HepG2 (cell line): ENCODE data around the gene CUL2. TPM values are rescaled to one million over a fixed set of nuclear protein-coding genes. Genes with fewer than 3 reads are reported as not detected.

ENCODE experiments used
- ATRX ChIP-seq: sonication (generic); formaldehyde crosslinking; IDR thresholded peaks from 2 replicates; pipeline ENCODE4 v1.4.0; 2020; ENCODE audit warnings: missing genetic modification reagents, borderline replicate concordance
- CCDC6 ChIP-seq: sonication (generic); formaldehyde crosslinking; IDR thresholded peaks from 2 replicates; pipeline ENCODE4 v1.8.1; 2022; ENCODE audit warnings: mild to moderate bottlenecking, missing genetic modification reagents, moderate library complexity
- CREB1 ChIP-seq, 2 experiments: fragments of 450-650 bp in 1 of 2; IDR thresholded peaks; 2 replicates each; pipeline ENCODE4 v1.6.1; 2016 to 2017; ENCODE audit warnings: control low read depth in 1 of 2, mild to moderate bottlenecking in 1 of 2, missing compliant biosample characterization in 1 of 2, missing genetic modification characterization in 1 of 2
- ESRRA ChIP-seq: sonication (generic); formaldehyde crosslinking; IDR thresholded peaks from 2 replicates; pipeline ENCODE4 v1.5.1; 2020; ENCODE audit warnings: mild to moderate bottlenecking, low read depth, missing genetic modification reagents
- HOXA5 ChIP-seq: sonication (generic); formaldehyde crosslinking; IDR thresholded peaks from 2 replicates; pipeline ENCODE4 v1.4.0; 2020; ENCODE audit warnings: missing genetic modification reagents
- MIER3 ChIP-seq: IDR thresholded peaks from 2 replicates; pipeline ENCODE4 v1.6.1; 2016; ENCODE audit warnings: missing compliant biosample characterization, borderline replicate concordance
- NFATC3 ChIP-seq: sonication (generic); formaldehyde crosslinking; IDR thresholded peaks from 2 replicates; pipeline ENCODE4 v1.5.1; 2020; ENCODE audit warnings: mild to moderate bottlenecking, missing genetic modification reagents
- ONECUT2 ChIP-seq: sonication (generic); formaldehyde crosslinking; IDR thresholded peaks from 2 replicates; pipeline ENCODE4 v1.4.0; 2020; ENCODE audit warnings: missing genetic modification reagents
- PAF1 ChIP-seq: IDR thresholded peaks from 2 replicates; pipeline ENCODE4 v1.6.1; 2016; ENCODE audit warnings: missing genetic modification reagents, missing compliant biosample characterization
- POLR2AphosphoS2 ChIP-seq: IDR thresholded peaks from 2 replicates; pipeline ENCODE4 v1.6.1; 2011; ENCODE audit warnings: low read depth, low read length, improper control_type of control experiment
- SIX4 ChIP-seq: sonication (generic); formaldehyde crosslinking; IDR thresholded peaks from 2 replicates; pipeline ENCODE4 v1.4.0; 2020; ENCODE audit warnings: missing genetic modification reagents
- SP2 ChIP-seq: sonication (generic); formaldehyde crosslinking; IDR thresholded peaks from 2 replicates; pipeline ENCODE4 v1.5.1; 2020; ENCODE audit warnings: mild to moderate bottlenecking, missing genetic modification reagents
- ZFY ChIP-seq: sonication (generic); formaldehyde crosslinking; IDR thresholded peaks from 2 replicates; pipeline ENCODE4 v1.4.0; 2020; ENCODE audit warnings: missing genetic modification reagents
- ZNF138 ChIP-seq: sonication (generic); formaldehyde crosslinking; IDR thresholded peaks from 2 replicates; pipeline ENCODE4 v1.5.0; 2020; ENCODE audit warnings: mild to moderate bottlenecking, low read depth, missing genetic modification reagents
- ZNF264 ChIP-seq: sonication (generic); formaldehyde crosslinking; IDR thresholded peaks from 2 replicates; pipeline ENCODE4 v1.4.0; 2020; ENCODE audit warnings: missing genetic modification reagents
- ZNF570 ChIP-seq: sonication (generic); formaldehyde crosslinking; IDR thresholded peaks from 2 replicates; pipeline ENCODE4 v1.4.0; 2020; ENCODE audit warnings: mild to moderate bottlenecking, missing genetic modification reagents, borderline replicate concordance
- polyA plus RNA-seq, 8 experiments: library from polyadenylated mRNA; depleted of rRNA in 3 of 8; stranded (reverse) in 7 of 8; unstranded in 1 of 8; fragments of >200 nt; fragmentation: Illumina TruSeq in 4 of 8; extraction: Trizol in 4 of 8; gene quantifications; 2 replicates each; pipeline versions ENCODE4 v1.2.1 to v1.2.3, GENCODE V29; 2011 to 2016; ENCODE audit warnings: low read depth in 4 of 8, missing spikeins in 1 of 8, mixed read lengths in 1 of 8; ENCODE audit not compliant: insufficient read depth in 1 of 8
- total RNA-seq, 5 experiments: library from RNA; depleted of rRNA; stranded (reverse); fragments of >200 nt; fragmentation: Illumina TruSeq; extraction: Trizol; gene quantifications; 2 replicates each; pipeline ENCODE4 v1.2.3, GENCODE V29; 2016; ENCODE audit warnings: low read depth in 1 of 5
- TF ChIP-seq, protein P1 (sequence below), 2 experiments: sonication (generic) in 1 of 2; formaldehyde crosslinking in 1 of 2; IDR thresholded peaks; 2 replicates each; pipeline versions ENCODE4 v1.6.1 to v1.9.0; 2014 to 2022; ENCODE audit warnings: antibody characterized with exemption in 1 of 2, borderline replicate concordance in 1 of 2, inconsistent platforms in 1 of 2, low read depth in 1 of 2, missing genetic modification reagents in 1 of 2
- TF ChIP-seq, protein P2 (sequence below): sonication (generic); formaldehyde crosslinking; IDR thresholded peaks from 2 replicates; pipeline ENCODE4 v1.5.0; 2020; ENCODE audit warnings: missing genetic modification reagents
- TF ChIP-seq, protein P3 (sequence below): sonication (generic); formaldehyde crosslinking; IDR thresholded peaks from 2 replicates; pipeline ENCODE4 v1.4.0; 2020; ENCODE audit warnings: mild to moderate bottlenecking, missing genetic modification reagents
- TF ChIP-seq, protein P4 (sequence below): sonication (generic); formaldehyde crosslinking; IDR thresholded peaks from 2 replicates; pipeline ENCODE4 v1.5.0; 2020; ENCODE audit warnings: missing genetic modification reagents, mild to moderate bottlenecking, borderline replicate concordance

The CUL2 gene
- total and polyA plus RNA-seq, 2 of the 13 experiments (the other 11 are each of a cell fraction or from before 2014, with no cell fraction given): 9.6 to 33.1 TPM

DNA sequence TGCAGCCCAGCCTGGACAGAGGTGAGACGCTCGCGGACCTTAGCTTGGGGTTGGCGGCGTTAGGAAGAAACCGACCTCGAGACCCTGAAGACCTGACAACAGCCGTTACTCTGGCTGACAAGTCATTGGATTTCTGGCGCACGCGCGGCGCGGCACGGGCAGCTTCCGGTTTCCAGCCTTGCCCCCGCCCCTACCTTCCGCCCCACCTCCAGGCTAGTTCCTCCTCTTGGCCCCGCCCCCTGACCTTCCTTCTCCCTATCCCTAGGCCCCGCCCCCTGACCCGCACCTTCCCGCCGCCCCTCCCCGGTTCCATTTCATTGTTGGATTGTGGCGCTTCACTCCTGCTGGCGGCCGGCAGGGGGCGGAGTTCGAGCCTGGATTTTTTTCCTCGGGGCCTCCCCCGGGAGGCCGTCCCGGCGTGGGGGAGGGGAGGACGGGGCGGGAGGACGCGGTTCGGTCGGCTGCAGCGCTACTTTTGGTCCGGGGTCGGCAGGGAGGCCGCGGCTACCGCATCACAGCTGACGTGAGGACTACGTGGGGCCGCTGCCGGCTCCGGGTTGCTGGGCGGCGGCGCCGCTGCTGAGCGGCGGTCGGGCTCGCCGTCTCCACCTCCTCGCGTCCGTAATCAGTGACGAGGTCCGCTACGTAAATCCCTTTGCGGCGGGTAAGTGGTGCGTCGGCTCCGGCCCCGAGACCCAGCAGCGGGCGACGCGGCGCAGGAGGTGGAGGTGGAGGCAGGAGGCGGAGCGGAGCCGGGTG, 36.6 kb upstream of the CUL2 start, which contains the start of gene CREM (continued):
- TF ChIP-seq, protein P1, sequence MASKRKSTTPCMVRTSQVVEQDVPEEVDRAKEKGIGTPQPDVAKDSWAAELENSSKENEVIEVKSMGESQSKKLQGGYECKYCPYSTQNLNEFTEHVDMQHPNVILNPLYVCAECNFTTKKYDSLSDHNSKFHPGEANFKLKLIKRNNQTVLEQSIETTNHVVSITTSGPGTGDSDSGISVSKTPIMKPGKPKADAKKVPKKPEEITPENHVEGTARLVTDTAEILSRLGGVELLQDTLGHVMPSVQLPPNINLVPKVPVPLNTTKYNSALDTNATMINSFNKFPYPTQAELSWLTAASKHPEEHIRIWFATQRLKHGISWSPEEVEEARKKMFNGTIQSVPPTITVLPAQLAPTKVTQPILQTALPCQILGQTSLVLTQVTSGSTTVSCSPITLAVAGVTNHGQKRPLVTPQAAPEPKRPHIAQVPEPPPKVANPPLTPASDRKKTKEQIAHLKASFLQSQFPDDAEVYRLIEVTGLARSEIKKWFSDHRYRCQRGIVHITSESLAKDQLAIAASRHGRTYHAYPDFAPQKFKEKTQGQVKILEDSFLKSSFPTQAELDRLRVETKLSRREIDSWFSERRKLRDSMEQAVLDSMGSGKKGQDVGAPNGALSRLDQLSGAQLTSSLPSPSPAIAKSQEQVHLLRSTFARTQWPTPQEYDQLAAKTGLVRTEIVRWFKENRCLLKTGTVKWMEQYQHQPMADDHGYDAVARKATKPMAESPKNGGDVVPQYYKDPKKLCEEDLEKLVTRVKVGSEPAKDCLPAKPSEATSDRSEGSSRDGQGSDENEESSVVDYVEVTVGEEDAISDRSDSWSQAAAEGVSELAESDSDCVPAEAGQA (IDR thresholded peaks at IDR 0.05; ENCODE audit: low read depth): peak; percentile 94
- TF ChIP-seq, protein P1 (CRISPR knock-in tag; IDR thresholded peaks at IDR 0.05; ENCODE audit: borderline replicate concordance): no peak
- TF ChIP-seq ZNF138 (CRISPR knock-in tag) (no peak), ZNF264 (CRISPR knock-in tag) (no peak; the same call in 1 of the 2 replicates), MIER3 (peak; percentile 10; the same call in 1 of the 2 replicates), CCDC6 (no peak; the same call in 1 of the 2 replicates), ZNF570 (no peak), SIX4 (no peak), ATRX (CRISPR knock-in tag) (no peak), CREB1 (IDR thresholded peaks at IDR 0.05) (peak; percentile 93), CREB1 (CRISPR knock-in tag; IDR thresholded peaks at IDR 0.05) (peak; percentile 72), PAF1 (no peak), HOXA5 (CRISPR knock-in tag) (0 out of 2 replicates have a peak, but pooled peaks have one; percentile 70), ESRRA (peak; percentile 70), NFATC3 (CRISPR knock-in tag) (no peak), SP2 (CRISPR knock-in tag) (no peak; the same call in 1 of the 2 replicates), ONECUT2 (CRISPR knock-in tag) (0 out of 2 replicates have a peak, but pooled peaks have one; percentile 25), ZFY (peak; percentile 79), POLR2AphosphoS2 (no peak)
- TF ChIP-seq, protein P2, sequence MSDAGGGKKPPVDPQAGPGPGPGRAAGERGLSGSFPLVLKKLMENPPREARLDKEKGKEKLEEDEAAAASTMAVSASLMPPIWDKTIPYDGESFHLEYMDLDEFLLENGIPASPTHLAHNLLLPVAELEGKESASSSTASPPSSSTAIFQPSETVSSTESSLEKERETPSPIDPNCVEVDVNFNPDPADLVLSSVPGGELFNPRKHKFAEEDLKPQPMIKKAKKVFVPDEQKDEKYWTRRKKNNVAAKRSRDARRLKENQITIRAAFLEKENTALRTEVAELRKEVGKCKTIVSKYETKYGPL: no peak
- TF ChIP-seq, protein P3, sequence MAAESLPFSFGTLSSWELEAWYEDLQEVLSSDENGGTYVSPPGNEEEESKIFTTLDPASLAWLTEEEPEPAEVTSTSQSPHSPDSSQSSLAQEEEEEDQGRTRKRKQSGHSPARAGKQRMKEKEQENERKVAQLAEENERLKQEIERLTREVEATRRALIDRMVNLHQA (CRISPR knock-in tag): no peak
- TF ChIP-seq, protein P4, sequence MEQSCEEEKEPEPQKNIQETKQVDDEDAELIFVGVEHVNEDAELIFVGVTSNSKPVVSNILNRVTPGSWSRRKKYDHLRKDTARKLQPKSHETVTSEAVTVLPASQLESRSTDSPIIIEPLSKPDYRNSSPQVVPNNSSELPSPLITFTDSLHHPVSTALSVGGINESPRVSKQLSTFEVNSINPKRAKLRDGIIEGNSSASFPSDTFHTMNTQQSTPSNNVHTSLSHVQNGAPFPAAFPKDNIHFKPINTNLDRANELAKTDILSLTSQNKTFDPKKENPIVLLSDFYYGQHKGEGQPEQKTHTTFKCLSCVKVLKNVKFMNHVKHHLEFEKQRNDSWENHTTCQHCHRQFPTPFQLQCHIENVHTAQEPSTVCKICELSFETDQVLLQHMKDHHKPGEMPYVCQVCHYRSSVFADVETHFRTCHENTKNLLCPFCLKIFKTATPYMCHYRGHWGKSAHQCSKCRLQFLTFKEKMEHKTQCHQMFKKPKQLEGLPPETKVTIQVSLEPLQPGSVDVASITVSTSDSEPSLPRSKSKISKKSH (CRISPR knock-in tag): peak; percentile 72; the same call in 1 of the 2 replicates
